Neuron (in vitro differentiated cells): ENCODE results near the gene COL8A2.

Experiments
- H2AFZ ChIP-seq: one replicate; pipeline ENCODE4 v1.6.1; 2013; ENCODE audit warnings: low read depth, mild to moderate bottlenecking, inconsistent platforms, low read length, moderate library complexity
- H3K27me3 ChIP-seq: one replicate; pipeline ENCODE4 v1.6.1; 2013; ENCODE audit warnings: low read length; ENCODE audit not compliant: insufficient read depth
- H3K36me3 ChIP-seq: one replicate; pipeline ENCODE4 v1.6.1; 2013; ENCODE audit warnings: low read length; ENCODE audit not compliant: insufficient read depth
- H3K4me1 ChIP-seq: one replicate; pipeline ENCODE4 v1.6.1; 2013; ENCODE audit warnings: low read length; ENCODE audit not compliant: insufficient read depth
- H3K4me3 ChIP-seq: 2 replicates; pipeline ENCODE4 v1.5.1; 2013; ENCODE audit warnings: mild to moderate bottlenecking, low read length, moderate library complexity
- H3K9me3 ChIP-seq: one replicate; pipeline ENCODE4 v1.6.1; 2013; ENCODE audit warnings: low read length

The COL8A2 gene

DNA sequence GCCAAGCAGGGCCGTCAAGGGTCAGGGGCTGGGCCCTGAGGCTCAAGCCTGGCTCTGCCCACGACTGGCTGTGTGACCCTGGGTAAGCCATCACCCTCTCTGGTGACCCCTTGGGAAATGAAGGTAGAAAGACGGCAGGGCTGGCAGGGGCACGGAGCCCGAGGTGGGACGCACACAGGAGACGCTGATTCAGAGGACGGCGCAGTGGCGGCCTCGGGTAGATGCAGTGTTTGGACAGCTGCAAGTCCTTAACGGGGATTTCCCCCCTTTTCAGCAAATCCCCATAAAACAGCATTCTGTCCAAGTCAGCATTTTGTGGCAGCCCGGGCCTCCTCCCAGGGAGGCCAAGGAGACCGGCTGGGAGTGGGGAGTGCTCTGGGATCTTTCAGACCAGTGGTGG is 16.7 kb downstream of the COL8A2 start:
- Histone ChIP-seq H3K4me1 (no peaks in the 10 kb centered on the region), H3K27me3 (peaks cover 9% of the 10 kb centered on the region), H3K36me3 (no peaks in the 10 kb centered on the region), H2AFZ (no peak overlapping the region), H3K9me3 (no peaks in the 10 kb centered on the region), H3K4me3 (no peak overlapping the region)

GRCh38 chr1:36107394-36107793 is 17.6 kb downstream of the COL8A2 start:
- Histone ChIP-seq H2AFZ (no peak overlapping the region), H3K27me3 (peaks cover 9% of the 10 kb centered on the region), H3K4me3 (no peak overlapping the region), H3K9me3 (no peaks in the 10 kb centered on the region), H3K4me1 (no peaks in the 10 kb centered on the region), H3K36me3 (no peaks in the 10 kb centered on the region)

GRCh38 chr1:36106269-36106668 is 18.8 kb downstream of the COL8A2 start:
- Histone ChIP-seq H3K4me3 (no peak overlapping the region), H3K27me3 (peaks cover 9% of the 10 kb centered on the region), H2AFZ (no peak overlapping the region), H3K9me3 (no peaks in the 10 kb centered on the region), H3K4me1 (no peaks in the 10 kb centered on the region), H3K36me3 (no peaks in the 10 kb centered on the region)

DNA sequence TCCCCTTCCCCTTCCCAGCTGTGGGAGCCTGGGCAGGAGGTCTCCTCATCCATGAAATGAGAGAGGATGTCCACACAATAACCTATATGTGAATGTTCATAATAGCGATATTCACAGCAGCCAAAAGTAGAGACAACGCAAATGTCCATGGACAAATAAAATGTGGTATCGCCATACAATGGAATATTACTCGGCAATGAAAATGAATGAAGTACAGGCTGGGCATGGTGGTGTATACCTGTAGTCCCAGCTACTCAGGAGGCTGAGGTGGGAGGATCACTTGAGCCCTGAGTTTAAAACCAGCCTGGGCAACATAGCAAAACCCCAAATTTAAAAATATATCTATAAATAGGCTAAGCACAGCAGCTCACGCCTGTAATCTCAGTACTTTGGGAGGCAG is 23.5 kb downstream of the COL8A2 start:
- no peaks in the 10 kb centered on the region for H3K36me3 ChIP-seq
- H3K4me1 ChIP-seq = peaks cover 5% of the 10 kb centered on the region
- H3K9me3 ChIP-seq = no peaks in the 10 kb centered on the region
- no peak overlapping the region for H2AFZ ChIP-seq
- H3K27me3 ChIP-seq = peaks cover 3% of the 10 kb centered on the region
- no peak overlapping the region for H3K4me3 ChIP-seq

- Histone ChIP-seq H3K4me3 (no peak overlapping the region), H3K4me1 (peaks cover 5% of the 10 kb centered on the region), H3K9me3 (no peaks in the 10 kb centered on the region), H3K27me3 (no peaks in the 10 kb centered on the region), H2AFZ (no peak overlapping the region), H3K36me3 (peaks cover 7% of the 10 kb centered on the region)
Observed at GRCh38 chr1:36100376-36100775, 24.6 kb downstream of the COL8A2 start.

GRCh38 chr1:36099681-36100341 is 25.2 kb downstream of the COL8A2 start:
- Histone ChIP-seq H3K9me3 (no peaks in the 10 kb centered on the region), H3K4me1 (peaks cover 5% of the 10 kb centered on the region), H2AFZ (no peak overlapping the region), H3K36me3 (peaks cover 11% of the 10 kb centered on the region), H3K27me3 (no peaks in the 10 kb centered on the region), H3K4me3 (no peak overlapping the region)

GRCh38 chr1:36098650-36099365 is 26.2 kb downstream of the COL8A2 start:
- Histone ChIP-seq H3K4me3 (no peak overlapping the region), H3K27me3 (no peaks in the 10 kb centered on the region), H3K4me1 (peaks cover 5% of the 10 kb centered on the region), H3K9me3 (no peaks in the 10 kb centered on the region), H2AFZ (no peak overlapping the region), H3K36me3 (peaks cover 21% of the 10 kb centered on the region)

GRCh38 chr1:36097693-36098585 is 27.1 kb downstream of the COL8A2 start:
- peaks cover 29% of the 10 kb centered on the region for H3K36me3 ChIP-seq
- no peak overlapping the region for H2AFZ ChIP-seq
- peaks cover 5% of the 10 kb centered on the region for H3K4me1 ChIP-seq
- H3K9me3 ChIP-seq = no peaks in the 10 kb centered on the region
- no peaks in the 10 kb centered on the region for H3K27me3 ChIP-seq
- no peak overlapping the region for H3K4me3 ChIP-seq

- H3K9me3 ChIP-seq = no peaks in the 10 kb centered on the region
- peaks cover 41% of the 10 kb centered on the region for H3K36me3 ChIP-seq
- no peaks in the 10 kb centered on the region for H3K27me3 ChIP-seq
- no peak overlapping the region for H3K4me3 ChIP-seq
- H2AFZ ChIP-seq = no peak overlapping the region
- peaks cover 5% of the 10 kb centered on the region for H3K4me1 ChIP-seq
Observed at GRCh38 chr1:36096500-36097432, 28.3 kb downstream of the COL8A2 start.

- H3K27me3 ChIP-seq = no peaks in the 10 kb centered on the region
- no peak overlapping the region for H3K4me3 ChIP-seq
- peaks cover 5% of the 10 kb centered on the region for H3K4me1 ChIP-seq
- H2AFZ ChIP-seq = no peak overlapping the region
- no peaks in the 10 kb centered on the region for H3K9me3 ChIP-seq
- H3K36me3 ChIP-seq = peaks cover 49% of the 10 kb centered on the region
Observed at GRCh38 chr1:36095760-36096405, 29.1 kb downstream of the COL8A2 start.

GRCh38 chr1:36094621-36095061 is 30.4 kb downstream of the COL8A2 start:
- Histone ChIP-seq H3K4me3 (no peak overlapping the region), H3K36me3 (peaks cover 51% of the 10 kb centered on the region), H3K4me1 (peaks cover 10% of the 10 kb centered on the region), H3K27me3 (no peaks in the 10 kb centered on the region), H2AFZ (no peak overlapping the region), H3K9me3 (no peaks in the 10 kb centered on the region)

DNA sequence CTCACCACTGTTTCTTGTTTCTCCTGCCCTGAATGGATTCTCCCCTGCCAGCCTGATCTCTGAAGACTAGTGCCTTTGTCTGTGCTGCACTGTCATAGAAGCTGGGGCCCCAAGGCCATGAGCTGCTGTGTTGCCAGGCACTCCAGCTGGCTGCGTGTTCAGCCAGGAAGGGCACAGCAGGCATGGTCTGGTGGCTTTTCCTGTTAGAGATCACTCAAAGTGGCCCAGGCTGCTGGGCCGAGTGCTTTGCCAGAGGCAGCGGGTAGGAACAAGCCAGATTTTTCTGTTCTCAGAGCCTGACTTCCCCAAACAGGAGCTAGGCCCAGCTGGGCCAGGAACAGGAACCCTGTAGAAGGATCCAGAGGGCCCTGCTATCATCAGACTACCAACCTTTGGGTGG is 31.1 kb downstream of the COL8A2 start:
- peaks cover 15% of the 10 kb centered on the region for H3K4me1 ChIP-seq
- H2AFZ ChIP-seq = no peak overlapping the region
- H3K4me3 ChIP-seq = no peak overlapping the region
- H3K9me3 ChIP-seq = no peaks in the 10 kb centered on the region
- H3K27me3 ChIP-seq = no peaks in the 10 kb centered on the region
- H3K36me3 ChIP-seq = peaks cover 51% of the 10 kb centered on the region
